Measurements from ENCODE around the gene SSR2. TPM values are rescaled to one million over a fixed set of nuclear protein-coding genes. Genes with fewer than 3 reads are reported as not detected.

SSR2 gene
- total RNA-seq (2022; extraction: Qiagen RNA extraction): 259 to 273 TPM (median 265 TPM) in 5 replicates

DNA sequence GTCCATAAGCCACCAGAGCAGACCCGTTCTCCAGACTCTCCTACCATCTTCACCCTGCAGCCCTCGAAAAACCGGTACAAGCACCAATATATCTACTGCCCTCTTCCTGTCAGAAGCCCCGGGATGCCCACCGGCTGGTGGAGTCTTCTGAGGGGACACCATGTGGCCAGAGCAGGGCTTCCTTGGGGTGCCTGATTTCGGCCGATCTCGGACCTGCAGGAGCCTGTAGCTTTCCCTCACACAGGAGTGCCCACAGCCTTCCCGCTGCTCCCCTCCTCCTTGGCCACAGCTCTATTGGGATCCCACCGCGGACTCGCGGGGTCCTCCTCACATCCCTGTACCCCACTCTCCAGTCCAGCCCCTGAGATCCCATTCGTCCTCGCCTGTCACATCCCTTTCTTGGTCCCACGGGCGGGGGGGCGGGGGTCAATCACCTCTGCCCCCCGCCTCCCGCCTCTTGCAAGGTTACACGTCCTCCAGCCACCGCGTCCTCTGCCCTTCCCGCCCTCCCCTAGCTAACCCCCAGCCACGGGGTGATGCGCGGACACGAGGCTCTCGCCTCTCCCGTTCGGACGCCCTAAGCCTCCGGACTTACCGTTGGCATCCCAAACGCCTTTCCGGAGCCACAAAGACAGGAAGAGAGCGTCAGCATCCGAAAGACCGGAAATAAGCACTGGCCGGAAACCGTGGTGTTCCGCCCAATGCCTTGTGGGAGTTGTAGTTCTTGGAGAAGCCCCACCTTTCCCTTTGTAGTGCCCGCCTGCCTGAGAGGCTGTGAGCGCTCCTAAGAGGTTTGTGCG is at the start of gene SSR2:
Gene SSR2, minus strand, starts transcription at position 659 of the 800 bp plus-strand sequence. CDS start 784 bp downstream, outside the sequence.

GRCh38 chr1:156060937-156061636 is 40.3 kb upstream of the SSR2 start, which contains the start of gene RAB25:
RAB25 (plus strand) TSS chr1:156061160; CDS start chr1:156061401, 241 bp downstream.

GRCh38 chr1:156054500-156055280 is 33.9 kb upstream of the SSR2 start, which contains the start of gene LAMTOR2:
LAMTOR2 (plus strand) TSS chr1:156054782; CDS start chr1:156054890, 108 bp downstream.

DNA sequence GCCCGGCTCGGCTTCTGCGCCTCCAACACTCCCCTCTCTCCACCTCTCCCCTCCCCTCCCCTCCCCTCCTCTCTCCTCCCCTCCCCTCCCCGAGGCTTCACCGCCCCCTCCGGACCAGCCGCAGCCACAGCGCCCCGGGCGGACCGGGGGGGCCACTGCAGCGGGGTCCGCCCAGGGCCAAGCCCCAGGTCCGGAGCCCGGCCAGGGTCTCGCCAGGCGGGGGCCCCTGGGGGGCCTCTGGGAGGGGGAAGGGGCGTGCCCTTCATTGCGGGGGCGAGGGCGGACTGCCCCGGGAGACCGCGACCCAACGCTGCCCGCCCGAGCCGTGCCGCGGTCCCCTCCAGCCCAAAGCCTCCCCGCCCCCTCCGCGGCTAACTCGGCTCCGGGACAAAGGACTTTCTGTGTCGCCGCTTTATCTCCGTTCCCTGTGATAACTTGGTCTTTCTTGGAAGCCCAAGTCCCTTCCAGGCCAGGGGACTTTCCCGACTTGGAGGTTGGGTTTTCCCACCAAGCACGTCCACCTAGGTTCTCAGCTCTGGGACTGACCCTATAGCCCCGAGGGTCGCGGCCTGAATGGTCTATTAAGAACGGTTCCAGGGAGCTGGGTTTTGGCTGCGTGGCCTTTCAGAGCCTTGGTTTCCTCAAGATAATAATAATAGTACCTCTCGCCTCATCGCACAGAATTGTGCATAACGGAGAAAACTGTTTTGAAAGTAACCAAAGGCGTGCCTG is 33.2 kb upstream of the SSR2 start, which contains the start of gene UBQLN4:
Gene UBQLN4, minus strand, starts transcription at position 31 of the 732 bp plus-strand sequence. CDS start 97 bp downstream, outside the sequence.

GRCh38 chr1:155978325-155978972 is 42.3 kb downstream of the SSR2 start, which contains the start of gene ARHGEF2:
ARHGEF2 (minus strand) TSS chr1:155978547; CDS start chr1:155978427, 120 bp downstream.

Other genes starting within 250 kb of the SSR2 start
- 12.6 to 14.7 TPM (median 14.6 TPM) in 5 replicates for gene GON4L, start 163.7 kb downstream of the SSR2 start, total RNA-seq (2022; extraction: Qiagen RNA extraction)
- 1.1 to 1.6 TPM (median 1.3 TPM) in 5 replicates for gene SYT11, start 161.4 kb downstream of the SSR2 start, total RNA-seq (2022; extraction: Qiagen RNA extraction)
- 22.3 to 24.4 TPM (median 23.9 TPM) in 5 replicates for gene RIT1, start 109.6 kb downstream of the SSR2 start, total RNA-seq (2022; extraction: Qiagen RNA extraction)
- 20.3 to 27.7 TPM (median 26.3 TPM) in 5 replicates for gene KHDC4, start 86.5 kb downstream of the SSR2 start, total RNA-seq (2022; extraction: Qiagen RNA extraction)
- 0.07 TPM in 1 of 5 replicates, not detected in the others for gene RXFP4, start 79.3 kb downstream of the SSR2 start, total RNA-seq (2022; extraction: Qiagen RNA extraction)
- 33.2 to 40.9 TPM (median 37.4 TPM) in 5 replicates for gene ARHGEF2, start 42.4 kb downstream of the SSR2 start, total RNA-seq (2022; extraction: Qiagen RNA extraction)
- gene UBQLN4, start 32.8 kb upstream of the SSR2 start, total RNA-seq (2022; extraction: Qiagen RNA extraction): 35.9 to 45.7 TPM (median 42.4 TPM) in 5 replicates
- 160 to 166 TPM (median 161 TPM) in 5 replicates for gene LAMTOR2, start 33.8 kb upstream of the SSR2 start, total RNA-seq (2022; extraction: Qiagen RNA extraction)
- gene RAB25, start 40.2 kb upstream of the SSR2 start, total RNA-seq (2022; extraction: Qiagen RNA extraction): 0.21 TPM in 1 of 5 replicates, not detected in the others
- 1.3 to 2.9 TPM (median 2.8 TPM) in 5 replicates for gene MEX3A, start 61.5 kb upstream of the SSR2 start, total RNA-seq (2022; extraction: Qiagen RNA extraction)
- gene LMNA, start 93.8 kb upstream of the SSR2 start, total RNA-seq (2022; extraction: Qiagen RNA extraction): 587 to 756 TPM (median 723 TPM) in 5 replicates
- 0.20 to 0.46 TPM (median 0.42 TPM) in 5 replicates for gene SEMA4A, start 132.6 kb upstream of the SSR2 start, total RNA-seq (2022; extraction: Qiagen RNA extraction)
- gene SLC25A44, start 173.2 kb upstream of the SSR2 start, total RNA-seq (2022; extraction: Qiagen RNA extraction): 24.3 to 27.6 TPM (median 26.9 TPM) in 5 replicates
- gene PMF1, start 192.1 kb upstream of the SSR2 start, total RNA-seq (2022; extraction: Qiagen RNA extraction): 53.2 to 62.7 TPM (median 60.1 TPM) in 5 replicates
- gene BGLAP, start 221.2 kb upstream of the SSR2 start, total RNA-seq (2022; extraction: Qiagen RNA extraction): 0.34 to 0.75 TPM (median 0.52 TPM) in 4 of 5 replicates, not detected in the other
- 2.0 to 4.9 TPM (median 4.5 TPM) in 5 replicates for gene PAQR6, start 227.1 kb upstream of the SSR2 start, total RNA-seq (2022; extraction: Qiagen RNA extraction)